CD4-positive, alpha-beta T cell (primary cell): ENCODE data around the gene SCUBE1. TPM values are rescaled to one million over a fixed set of nuclear protein-coding genes. Genes with fewer than 3 reads are reported as not detected.

Experiments used
- ATAC-seq: fragments of 200-7000 bp; cut with Tn5 transposase; one replicate; pipeline ENCODE4 v1.10.0; 2022; ENCODE audit warnings: mild to moderate bottlenecking; ENCODE audit not compliant: poor library complexity
- CTCF ChIA-PET: fragments of 350-600 bp; sonication (Branson Sonifier 250); formaldehyde crosslinking; loops from one replicate; lab custom pipeline; 2021; ENCODE audit warnings: antibody characterized with exemption, inconsistent platforms; lab: Charles Lee
- POLR2A ChIA-PET: fragments of 350-600 bp; sonication (Branson Sonifier 250); formaldehyde crosslinking; loops from one replicate; lab custom pipeline; 2021; ENCODE audit warnings: antibody characterized with exemption, inconsistent platforms; lab: Charles Lee
- DNase-seq, 14 experiments: peaks; one replicate each; pipeline ENCODE4 v3.0.0-alpha.2; 2013 to 2020; ENCODE audit warnings: mixed read lengths in 2 of 14
- H3K27ac ChIP-seq, 2 donors: one replicate each; pipeline versions ENCODE4 v1.5.1 to v1.7.0; 2013; ENCODE audit warnings: low read length in 2 of 2, low read depth in 1 of 2, mild to moderate bottlenecking in 1 of 2
- H3K27me3 ChIP-seq, 2 experiments: 1 replicate in 1 of 2; 2 replicates in 1 of 2; pipeline versions ENCODE4 v1.6.1 to v1.7.0; 2013; ENCODE audit warnings: low read length in 2 of 2, control low read depth in 1 of 2, mild to moderate bottlenecking in 1 of 2, moderate library complexity in 1 of 2; ENCODE audit not compliant: insufficient read depth in 2 of 2, control insufficient read depth in 1 of 2
- H3K36me3 ChIP-seq: one replicate; pipeline ENCODE4 v1.6.1; 2013; ENCODE audit warnings: low read length, control low read depth; ENCODE audit not compliant: insufficient read depth
- H3K4me1 ChIP-seq: one replicate; pipeline ENCODE4 v1.6.1; 2013; ENCODE audit warnings: low read length, control low read depth; ENCODE audit not compliant: insufficient read depth
- H3K4me3 ChIP-seq: one replicate; pipeline ENCODE4 v1.5.1; 2013; ENCODE audit warnings: mild to moderate bottlenecking, low read length, moderate library complexity
- H3K9me3 ChIP-seq, 2 experiments: 1 replicate in 1 of 2; 2 replicates in 1 of 2; pipeline versions ENCODE4 v1.6.1 to v1.7.0; 2013; ENCODE audit warnings: low read length in 2 of 2, mild to moderate bottlenecking in 2 of 2, control low read depth in 1 of 2, moderate library complexity in 1 of 2; ENCODE audit not compliant: control insufficient read depth in 1 of 2, insufficient read depth in 1 of 2
- H3K27ac Mint-ChIP-seq: one replicate; pipeline ENCODE4 v1.8.0; 2020; ENCODE audit warnings: mixed read lengths
- H3K27me3 Mint-ChIP-seq: one replicate; pipeline ENCODE4 v1.8.0; 2021; ENCODE audit warnings: mixed read lengths
- H3K36me3 Mint-ChIP-seq: one replicate; pipeline ENCODE4 v1.8.0; 2021; ENCODE audit warnings: low read depth, mixed read lengths
- H3K4me1 Mint-ChIP-seq: one replicate; pipeline ENCODE4 v1.8.0; 2021; ENCODE audit warnings: low read depth, mixed read lengths
- H3K4me3 Mint-ChIP-seq: one replicate; pipeline ENCODE4 v1.8.0; 2020; ENCODE audit warnings: mild to moderate bottlenecking, mixed read lengths
- H3K9me3 Mint-ChIP-seq: one replicate; pipeline ENCODE4 v1.8.0; 2020; ENCODE audit warnings: mixed read lengths
- CTCF ChIP-seq: fragments of 200-600 bp; IDR thresholded peaks from one replicate; pipeline ENCODE4 v1.8.0; 2022; ENCODE audit warnings: antibody characterized with exemption, mild to moderate bottlenecking
- intact Hi-C, 2 experiments: fragments of 100-400 bp; cut with DNase I in 1 of 2; cut with micrococcal nuclease in 1 of 2; formaldehyde crosslinking; loops; one replicate each; pipeline versions ENCODE4 v1.15.1 to v1.9.0; 2023 to 2025; cut with DNase I, micrococcal nuclease
- total RNA-seq, 174 experiments: library from RNA in 2 of 174; stranded (reverse) in 2 of 174; gene quantifications; one replicate each; pipeline ENCODE4 v1.2.3 and lab custom pipeline; 2021 to 2026

The SCUBE1 gene
- total RNA-seq, 2 experiments from 2014 or later = not detected

- H3K4me1 Mint-ChIP-seq = peaks cover 4% of the 10 kb centered on the region
- H3K36me3 Mint-ChIP-seq = no peaks in the 10 kb centered on the region
- ChIA-PET CTCF (no interaction called here), POLR2A (no interaction called here)
- no peaks in the 10 kb centered on the region for H3K9me3 Mint-ChIP-seq
- no peak overlapping the region for H3K27ac Mint-ChIP-seq
- H3K4me1 ChIP-seq = peaks cover 15% of the 10 kb centered on the region
- peaks cover 13 to 14% of the 10 kb centered on the region in 2 experiments for H3K27me3 ChIP-seq
- peaks cover 30% of the 10 kb centered on the region for H3K27me3 Mint-ChIP-seq
- DNase-seq = peak; percentile 49 to 82 (median 64)
- no peaks in the 10 kb centered on the region for H3K9me3 ChIP-seq
- H3K4me3 Mint-ChIP-seq = no peak overlapping the region
- peak; percentile 95 for TF ChIP-seq CTCF
- intact Hi-C loops = loop anchor here (1.0 to 5.0 kb wide), 4 partner anchors 93 to 1239 kb away; no protein-coding TSS in a partner anchor
- H3K36me3 ChIP-seq = no peaks in the 10 kb centered on the region
- no peak overlapping the region for H3K27ac ChIP-seq
- H3K4me3 ChIP-seq = no peak overlapping the region
- peak; percentile 57 for ATAC-seq
Observed at GRCh38 chr22:43388420-43388851, 45.3 kb upstream of the SCUBE1 start.

GRCh38 chr22:43387815-43388214 lies 44.6 kb upstream of the SCUBE1 start:
- H3K27ac Mint-ChIP-seq = no peak overlapping the region
- ChIA-PET CTCF (no interaction called here), POLR2A (no interaction called here)
- no peak overlapping the region for H3K4me3 Mint-ChIP-seq
- Histone ChIP-seq H3K36me3 (no peaks in the 10 kb centered on the region), H3K4me3 (no peak overlapping the region), H3K27me3 (peaks cover 13 to 14% of the 10 kb centered on the region in 2 experiments), H3K9me3 (no peaks in the 10 kb centered on the region), H3K4me1 (peaks cover 15% of the 10 kb centered on the region), H3K27ac (no peak overlapping the region)
- no peaks in the 10 kb centered on the region for H3K9me3 Mint-ChIP-seq
- no peak for DNase-seq
- peaks cover 30% of the 10 kb centered on the region for H3K27me3 Mint-ChIP-seq
- no peaks in the 10 kb centered on the region for H3K36me3 Mint-ChIP-seq
- peaks cover 4% of the 10 kb centered on the region for H3K4me1 Mint-ChIP-seq
- no peak for TF ChIP-seq CTCF
- ATAC-seq = no peak
- intact Hi-C loops = loop anchor here (1.0 to 5.0 kb wide), 4 partner anchors 93 to 1239 kb away; no protein-coding TSS in a partner anchor

- intact Hi-C loops = loop anchor here (1.0 to 5.0 kb wide), 4 partner anchors 114 to 1241 kb away; no protein-coding TSS in a partner anchor
- ChIA-PET CTCF (interaction anchor here (0.5 kb wide), 2 partner anchors 248 to 603 kb away, joined by 3 read pairs; no protein-coding TSS in a partner anchor), POLR2A (interaction anchor here (0.7 kb wide), 1 partner anchor 426 kb away, joined by 4 read pairs; no protein-coding TSS in a partner anchor)
- Histone ChIP-seq H3K4me3 (no peak overlapping the region), H3K4me1 (peaks cover 26% of the 10 kb centered on the region), H3K27ac (no peak overlapping the region), H3K27me3 (peaks cover 13 to 14% of the 10 kb centered on the region in 2 experiments), H3K36me3 (no peaks in the 10 kb centered on the region), H3K9me3 (no peaks in the 10 kb centered on the region)
- Mint-ChIP-seq H3K4me3 (no peak overlapping the region), H3K36me3 (no peaks in the 10 kb centered on the region), H3K4me1 (peaks cover 4% of the 10 kb centered on the region), H3K27ac (no peak overlapping the region), H3K9me3 (no peaks in the 10 kb centered on the region), H3K27me3 (peaks cover 30% of the 10 kb centered on the region)
- TF ChIP-seq CTCF = peak; percentile 85
- ATAC-seq = peak; percentile 92
- peak; percentile 50 to 85 (median 63) for DNase-seq
Observed at GRCh38 chr22:43385770-43386641, 42.8 kb upstream of the SCUBE1 start.
